ENCODE measurements around the gene PCP4L1. TPM values are rescaled to one million over a fixed set of nuclear protein-coding genes. Genes with fewer than 3 reads are reported as not detected.
"Not testable (repeated sequence)": the region's sequence is repeated elsewhere in the genome, so short reads cannot be mapped to it uniquely, and the experiment has no call there.

Gene PCP4L1
- polyA plus RNA-seq, 2 of the 4 experiments (the other 2 are of a cell fraction), result not detected

- DNase-seq (ENCODE audit: low read depth in 1 of 2, low spot score in 1 of 2); H3K9me3 ChIP-seq; FAIRE-seq; H3K27ac ChIP-seq; H3K4me3 ChIP-seq; H3K4me2 ChIP-seq; POLR2A ChIA-PET; H3K4me1 ChIP-seq; ATAC-seq: not testable (repeated sequence)
- 70% methylated on average over 5 of the region's 5 CpGs for WGBS (ENCODE audit: missing lambda C conversion rate)
- TF ChIP-seq MAFK (IDR thresholded peaks at IDR 0.05; ENCODE audit: partially characterized antibody), result peak; percentile 74
- CTCF ChIA-PET, result interaction anchor here (0.6 to 4.1 kb wide), 10 partner anchors 8 to 132 kb away, joined by 3 to 24 read pairs (median 3); partner anchors contain the start of genes NR1I3, PCP4L1 and TOMM40L
Measured at GRCh38 chr1:161250100-161250499, 8.4 kb upstream of the PCP4L1 start.

- DNase-seq (ENCODE audit: low read depth in 1 of 2, low spot score in 1 of 2) (no peak), FAIRE-seq (no peak), ATAC-seq (no peak)
- no peak for TF ChIP-seq MYC (IDR thresholded peaks at IDR 0.05; ENCODE audit: borderline replicate concordance, low read length)
- no peak for TF ChIP-seq HEYL (CRISPR knock-in tag; IDR thresholded peaks at IDR 0.05)
- no peak for TF ChIP-seq ZNF302 (CRISPR knock-in tag; IDR thresholded peaks at IDR 0.05)
- TF ChIP-seq RFX5 (IDR thresholded peaks at IDR 0.05), result no peak
- no peak for TF ChIP-seq JUN (IDR thresholded peaks at IDR 0.05)
- no peak for TF ChIP-seq RCOR1 (IDR thresholded peaks at IDR 0.05; ENCODE audit: low read depth, low read length)
- TF ChIP-seq HDAC2 (IDR thresholded peaks at IDR 0.05), result no peak
- no peak for TF ChIP-seq CEBPB (IDR thresholded peaks at IDR 0.05)
- TF ChIP-seq NR3C1 (IDR thresholded peaks at IDR 0.05), result no peak
- no peak for TF ChIP-seq BCL3 (IDR thresholded peaks at IDR 0.05)
- TF ChIP-seq NFE2L2 (conservative IDR thresholded peaks at IDR 0.05; ENCODE audit: low read length), result no peak
- H3K4me3 ChIP-seq, result no peak overlapping the region
- no peak overlapping the region for H3K27ac ChIP-seq
- ChIA-PET CTCF (interaction anchor here (1.4 to 4.1 kb wide), 3 partner anchors 23 to 131 kb away, joined by 3 to 24 read pairs (median 5); partner anchors contain the start of gene TOMM40L), POLR2A (no interaction called here)
- H3K4me2 ChIP-seq, result no peak overlapping the region
- no peaks in the 10 kb centered on the region for H3K4me1 ChIP-seq
- 65% methylated on average over 7 of the region's 7 CpGs for WGBS (ENCODE audit: missing lambda C conversion rate)
- no peaks in the 10 kb centered on the region; the same call in 2 of the 3 replicates for H3K9me3 ChIP-seq
Measured at GRCh38 chr1:161250829-161251228, 7.7 kb upstream of the PCP4L1 start.

DNA sequence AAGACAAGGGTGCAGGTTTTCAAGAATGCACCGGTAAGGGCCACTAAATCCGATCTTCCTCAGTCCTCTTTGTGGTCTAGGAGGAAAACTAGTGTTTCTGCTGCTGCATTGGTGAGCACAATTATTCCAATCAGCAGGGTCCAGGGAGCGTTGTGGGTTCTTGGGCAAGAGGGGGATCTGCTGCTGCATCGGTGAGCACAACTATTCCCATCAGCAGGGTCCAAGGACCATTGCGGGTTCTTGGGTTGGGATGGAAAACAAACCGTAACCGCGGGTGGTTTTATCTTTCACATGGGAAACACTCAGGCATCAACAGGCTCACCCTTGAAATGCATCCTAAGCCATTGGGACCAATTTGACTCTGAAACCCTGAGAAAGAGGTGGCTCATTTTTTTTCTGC lies 7.0 kb upstream of the PCP4L1 start:
- ATAC-seq (no peak), FAIRE-seq (no peak), DNase-seq (ENCODE audit: low read depth in 1 of 2, low spot score in 1 of 2) (no peak)
- H3K4me3 ChIP-seq, result no peak overlapping the region
- 83% methylated on average over 8 of the region's 8 CpGs for WGBS (ENCODE audit: missing lambda C conversion rate)
- H3K27ac ChIP-seq, result no peak overlapping the region
- no peak overlapping the region for H3K4me2 ChIP-seq
- H3K4me1 ChIP-seq, result no peaks in the 10 kb centered on the region
- H3K9me3 ChIP-seq, result peaks cover under 1% of the 10 kb centered on the region; the same call in 1 of the 3 replicates
- CTCF ChIA-PET, result interaction anchor here (1.6 kb wide), 1 partner anchor 21 kb away, joined by 6 read pairs; no protein-coding TSS in a partner anchor
- no peak for TF ChIP-seq FOSL2 (IDR thresholded peaks at IDR 0.05)
- TF ChIP-seq FOSL2 (CRISPR knock-in tag; IDR thresholded peaks at IDR 0.05), result no peak
- no peak for TF ChIP-seq POLR2AphosphoS2 (conservative IDR thresholded peaks at IDR 0.05; ENCODE audit: low read length)
- no peak for TF ChIP-seq FOXS1 (CRISPR knock-in tag; IDR thresholded peaks at IDR 0.05)
- TF ChIP-seq CHD2 (IDR thresholded peaks at IDR 0.05; ENCODE audit: low read length, partially characterized antibody), result no peak
- no peak for TF ChIP-seq EP300 (IDR thresholded peaks at IDR 0.05)
- no peak for TF ChIP-seq HOXA7 (CRISPR knock-in tag; IDR thresholded peaks at IDR 0.05)
- TF ChIP-seq, protein P1, sequence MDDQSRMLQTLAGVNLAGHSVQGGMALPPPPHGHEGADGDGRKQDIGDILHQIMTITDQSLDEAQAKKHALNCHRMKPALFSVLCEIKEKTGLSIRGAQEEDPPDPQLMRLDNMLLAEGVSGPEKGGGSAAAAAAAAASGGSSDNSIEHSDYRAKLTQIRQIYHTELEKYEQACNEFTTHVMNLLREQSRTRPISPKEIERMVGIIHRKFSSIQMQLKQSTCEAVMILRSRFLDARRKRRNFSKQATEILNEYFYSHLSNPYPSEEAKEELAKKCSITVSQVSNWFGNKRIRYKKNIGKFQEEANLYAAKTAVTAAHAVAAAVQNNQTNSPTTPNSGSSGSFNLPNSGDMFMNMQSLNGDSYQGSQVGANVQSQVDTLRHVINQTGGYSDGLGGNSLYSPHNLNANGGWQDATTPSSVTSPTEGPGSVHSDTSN (IDR thresholded peaks at IDR 0.05), result no peak
- no peak for TF ChIP-seq NPAS2 (CRISPR knock-in tag; IDR thresholded peaks at IDR 0.05; ENCODE audit: borderline replicate concordance)
- TF ChIP-seq RNF2 (IDR thresholded peaks at IDR 0.05; ENCODE audit: borderline replicate concordance, low read depth), result no peak
- TF ChIP-seq RFX5 (IDR thresholded peaks at IDR 0.05), result no peak
- TF ChIP-seq RCOR1 (IDR thresholded peaks at IDR 0.05; ENCODE audit: low read depth, low read length), result no peak
- TF ChIP-seq ZFP36 (IDR thresholded peaks at IDR 0.05; ENCODE audit: borderline replicate concordance, partially characterized antibody), result no peak
- TF ChIP-seq HOXB5 (CRISPR knock-in tag; IDR thresholded peaks at IDR 0.05), result no peak
- no peak for TF ChIP-seq FOSB (CRISPR knock-in tag; IDR thresholded peaks at IDR 0.05)
- TF ChIP-seq NFE2L2 (conservative IDR thresholded peaks at IDR 0.05; ENCODE audit: low read length), result no peak
- TF ChIP-seq CBX8 (IDR thresholded peaks at IDR 0.05), result no peak
- TF ChIP-seq HOXB13 (CRISPR knock-in tag; IDR thresholded peaks at IDR 0.05; ENCODE audit: low read depth), result no peak
- TF ChIP-seq MAZ (IDR thresholded peaks at IDR 0.05; ENCODE audit: borderline replicate concordance, low read depth, low read length), result no peak
- TF ChIP-seq HDAC2 (IDR thresholded peaks at IDR 0.05), result no peak
- no peak for TF ChIP-seq TP53 (CRISPR knock-in tag; IDR thresholded peaks at IDR 0.05)
- POLR2A ChIA-PET, result no interaction called here

GRCh38 chr1:161255302-161255701 lies 3.2 kb upstream of the PCP4L1 start:
- DNase-seq (ENCODE audit: low read depth in 1 of 2, low spot score in 1 of 2); ATAC-seq; FAIRE-seq; H3K4me1 ChIP-seq; H3K4me3 ChIP-seq; H3K27ac ChIP-seq; POLR2A ChIA-PET; H3K4me2 ChIP-seq: not testable (repeated sequence)
- 35% methylated on average over 5 of the region's 5 CpGs for WGBS (ENCODE audit: missing lambda C conversion rate)
- H3K9me3 ChIP-seq, result peaks cover 13% of the 10 kb centered on the region
- CTCF ChIA-PET, result interaction anchor here (8.7 kb wide), 1 partner anchor 28 kb away, joined by 46 read pairs; the partner anchor contains the start of gene TOMM40L

- CTCF ChIA-PET, result interaction anchor here (8.7 kb wide), 1 partner anchor 29 kb away, joined by 46 read pairs; the partner anchor contains the start of gene TOMM40L
- FAIRE-seq; H3K4me1 ChIP-seq; H3K4me3 ChIP-seq; H3K27ac ChIP-seq; POLR2A ChIA-PET; DNase-seq (ENCODE audit: low read depth in 1 of 2, low spot score in 1 of 2); ATAC-seq; H3K4me2 ChIP-seq: not testable (repeated sequence)
- peaks cover 13% of the 10 kb centered on the region for H3K9me3 ChIP-seq
- WGBS (ENCODE audit: missing lambda C conversion rate), result 40% methylated on average over 4 of the region's 4 CpGs
Measured at GRCh38 chr1:161255955-161256520, 2.5 kb upstream of the PCP4L1 start.

Measured in A549 (cell line).